ENCODE measurements around the gene OPN3. TPM values are rescaled to one million over a fixed set of nuclear protein-coding genes. Genes with fewer than 3 reads are reported as not detected.
"Not testable (repeated sequence)": the region's sequence is repeated elsewhere in the genome, so short reads cannot be mapped to it uniquely, and the experiment has no call there.

OPN3 gene
- total and polyA plus RNA-seq, 2 of the 4 experiments (the other 2 are of a cell fraction), result 16.4 to 21.9 TPM

GRCh38 chr1:241660424-241660972, 20.3 kb upstream of the OPN3 start:
- ChIA-PET POLR2A (ENCODE audit: unreplicated experiment) (no interaction called here), CTCF (interaction anchor here (0.6 kb wide), 1 partner anchor 10 kb away, joined by 3 read pairs; no protein-coding TSS in a partner anchor)
- dilution Hi-C loops (cut with HindIII; ENCODE audit: low sequenced_read_pairs, unreplicated experiment) (no loop called here), intact Hi-C loops (cut with micrococcal nuclease) (no loop called here), in situ Hi-C loops (cut with MboI; ENCODE audit: low sequenced_read_pairs) (no loop called here)
- no peak overlapping the region for H3K4me2 ChIP-seq (ENCODE audit: low read depth, low read length)
- no peak overlapping the region for H3K4ac ChIP-seq (ENCODE audit: low read depth, low read length)
- H3K18ac ChIP-seq (ENCODE audit: low read depth, low read length), result no peak overlapping the region
- no peak overlapping the region for H2BK20ac ChIP-seq (ENCODE audit: low read depth, low read length)
- no peak overlapping the region for H3K4me3 ChIP-seq (ENCODE audit: insufficient read depth, low read depth, low read length)
- no peak overlapping the region for H3K9ac ChIP-seq (ENCODE audit: low read depth, low read length)
- H3K27ac ChIP-seq (ENCODE audit: insufficient read depth, low read length), result no peak overlapping the region
- no peaks in the 10 kb centered on the region for H3K4me1 ChIP-seq (ENCODE audit: control insufficient read depth, insufficient read depth, low read length)
- no peaks in the 10 kb centered on the region for H3K27me3 ChIP-seq (ENCODE audit: control insufficient read depth, insufficient read depth, low read length)
- TF ChIP-seq MAFK (IDR thresholded peaks at IDR 0.05; ENCODE audit: low read depth, low read length), result no peak
- no peak for TF ChIP-seq CEBPB (IDR thresholded peaks at IDR 0.05; ENCODE audit: low read depth, low read length)
- no peak for TF ChIP-seq BHLHE40 (IDR thresholded peaks at IDR 0.05; ENCODE audit: low read depth, low read length)
- TF ChIP-seq MXI1 (IDR thresholded peaks at IDR 0.05; ENCODE audit: borderline replicate concordance, low read depth, low read length), result no peak
- no peaks in the 10 kb centered on the region for H3K9me1 ChIP-seq (ENCODE audit: insufficient read depth, low read length)
- no peak overlapping the region for H2AK5ac ChIP-seq (ENCODE audit: low read depth, low read length)
- H3K56ac ChIP-seq (ENCODE audit: extremely low read depth, insufficient read depth, low read length), result no peak overlapping the region
- H4K5ac ChIP-seq (ENCODE audit: low read depth, low read length), result no peak overlapping the region
- no peak for ATAC-seq (ENCODE audit: low read depth)
- no peak overlapping the region for H3K23ac ChIP-seq (ENCODE audit: low read depth, low read length)
- no peaks in the 10 kb centered on the region for H3K9me3 ChIP-seq (ENCODE audit: control insufficient read depth, insufficient read depth, low read length)
- no TSS peak for BruUV-seq (replicated peaks)
- no peak overlapping the region for H4K8ac ChIP-seq (ENCODE audit: low read depth in 2 of 2, low read length in 2 of 2)
- no CpG with 5 or more reads among the region's 5 CpGs for WGBS, 2 experiments (ENCODE audit: extremely low coverage in 2 of 2, insufficient read length in 1 of 2)
- no peaks in the 10 kb centered on the region for H3K79me1 ChIP-seq (ENCODE audit: low read depth in 1 of 2, low read length in 2 of 2)
- no peak overlapping the region for H2BK120ac ChIP-seq (ENCODE audit: low read depth, low read length)
- H2AK9ac ChIP-seq (replicated peaks; ENCODE audit: low read depth, low read length, poor library complexity), result no peak overlapping the region
- H2BK5ac ChIP-seq (ENCODE audit: low read depth, low read length, poor library complexity, severe bottlenecking), result no peak overlapping the region
- no peak for DNase-seq
- no peak overlapping the region for H2AFZ ChIP-seq (replicated peaks; ENCODE audit: low read length, poor library complexity)
- no peaks in the 10 kb centered on the region for H4K20me1 ChIP-seq (ENCODE audit: insufficient read depth, low read length)
- H2BK15ac ChIP-seq (ENCODE audit: low read depth, low read length), result no peak overlapping the region
- H3K36me3 ChIP-seq (ENCODE audit: control insufficient read depth, insufficient read depth, low read length), result no peaks in the 10 kb centered on the region
- H4K91ac ChIP-seq (ENCODE audit: insufficient read depth, low read depth, low read length), result no peak overlapping the region
- H3K14ac ChIP-seq (replicated peaks; ENCODE audit: low read depth, low read length), result no peak overlapping the region

DNA sequence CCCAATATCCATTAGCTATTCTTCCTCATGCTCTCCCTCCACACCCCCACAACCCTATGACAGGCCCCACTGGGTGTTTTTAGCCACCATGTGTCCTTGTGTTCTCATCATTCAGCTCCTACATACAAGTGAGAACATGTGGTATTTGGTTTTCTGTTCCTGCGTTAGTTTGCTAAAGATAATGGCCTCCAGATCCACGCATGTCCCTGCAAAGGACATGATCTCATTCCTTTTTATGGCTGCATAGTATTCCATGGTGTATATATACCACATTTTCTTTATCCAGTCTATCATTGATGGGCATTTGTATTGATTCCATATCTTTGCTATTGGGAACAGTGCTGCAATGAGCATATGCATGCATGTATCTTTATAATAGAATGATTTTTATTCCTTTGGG, 18.8 kb upstream of the OPN3 start:
- POLR2A ChIA-PET (ENCODE audit: unreplicated experiment); dilution Hi-C loops (cut with HindIII; ENCODE audit: low sequenced_read_pairs, unreplicated experiment); CTCF ChIA-PET: not testable (repeated sequence)

More for the DNA sequence above, 18.8 kb upstream of the OPN3 start:
- H3K36me3 ChIP-seq (ENCODE audit: control insufficient read depth, insufficient read depth, low read length); H3K4me1 ChIP-seq (ENCODE audit: control insufficient read depth, insufficient read depth, low read length); H4K91ac ChIP-seq (ENCODE audit: insufficient read depth, low read depth, low read length); H3K9me1 ChIP-seq (ENCODE audit: insufficient read depth, low read length); H2BK20ac ChIP-seq (ENCODE audit: low read depth, low read length); H2AK5ac ChIP-seq (ENCODE audit: low read depth, low read length); H2BK120ac ChIP-seq (ENCODE audit: low read depth, low read length); H3K9me3 ChIP-seq (ENCODE audit: control insufficient read depth, insufficient read depth, low read length); H3K79me1 ChIP-seq (ENCODE audit: low read depth in 1 of 2, low read length in 2 of 2); H3K4me2 ChIP-seq (ENCODE audit: low read depth, low read length); H3K27me3 ChIP-seq (ENCODE audit: control insufficient read depth, insufficient read depth, low read length); H3K4ac ChIP-seq (ENCODE audit: low read depth, low read length); in situ Hi-C loops (cut with MboI; ENCODE audit: low sequenced_read_pairs); H3K14ac ChIP-seq (replicated peaks; ENCODE audit: low read depth, low read length); H3K4me3 ChIP-seq (ENCODE audit: insufficient read depth, low read depth, low read length); H2BK5ac ChIP-seq (ENCODE audit: low read depth, low read length, poor library complexity, severe bottlenecking); H4K5ac ChIP-seq (ENCODE audit: low read depth, low read length); H2BK15ac ChIP-seq (ENCODE audit: low read depth, low read length); H3K56ac ChIP-seq (ENCODE audit: extremely low read depth, insufficient read depth, low read length); DNase-seq; H4K8ac ChIP-seq (ENCODE audit: low read depth in 2 of 2, low read length in 2 of 2); H3K18ac ChIP-seq (ENCODE audit: low read depth, low read length); H3K27ac ChIP-seq (ENCODE audit: insufficient read depth, low read length); H2AFZ ChIP-seq (replicated peaks; ENCODE audit: low read length, poor library complexity); H3K23ac ChIP-seq (ENCODE audit: low read depth, low read length); ATAC-seq (ENCODE audit: low read depth); H2AK9ac ChIP-seq (replicated peaks; ENCODE audit: low read depth, low read length, poor library complexity); BruUV-seq (replicated peaks); intact Hi-C loops (cut with micrococcal nuclease); H4K20me1 ChIP-seq (ENCODE audit: insufficient read depth, low read length); H3K9ac ChIP-seq (ENCODE audit: low read depth, low read length): not testable (repeated sequence)
- WGBS, 2 experiments (ENCODE audit: extremely low coverage in 2 of 2, insufficient read length in 1 of 2), result no CpG with 5 or more reads among the region's 2 CpGs

Data from IMR-90 (cell line).